HPDE6-E6E7 (cell line): ENCODE results near the gene IL20RB.
"Not testable (repeated sequence)": the region's sequence is repeated elsewhere in the genome, so short reads cannot be mapped to it uniquely, and the experiment has no call there.

Experiments used
- DNase-seq: peaks from one replicate; pipeline ENCODE4 v3.0.0; 2011; ENCODE audit warnings: missing footprints; ENCODE audit errors: extremely low spot score

Gene IL20RB

DNA sequence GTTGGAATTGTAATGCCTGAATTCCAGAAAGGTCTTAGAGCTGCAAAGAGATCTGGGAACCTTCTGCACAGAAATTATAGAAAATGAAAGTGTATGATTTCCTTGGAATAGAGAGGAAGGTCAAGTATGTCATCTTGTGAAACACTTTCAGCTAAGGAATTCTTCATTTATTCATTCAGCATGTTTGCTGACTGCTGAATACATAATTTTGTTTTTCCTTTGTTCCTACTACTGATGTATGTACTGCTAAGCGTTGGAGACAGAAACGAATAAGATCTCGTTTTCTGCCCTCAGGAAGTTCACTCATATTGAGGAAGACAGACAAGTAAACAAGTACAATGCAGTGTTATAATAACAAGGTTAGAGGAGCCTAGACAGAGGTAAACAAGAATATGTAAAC, 14.3 kb upstream of the IL20RB start:
- no peak for DNase-seq

GRCh38 chr3:136946978-136947377, 10.8 kb upstream of the IL20RB start:
- no peak for DNase-seq

- no peak for DNase-seq
Observed at GRCh38 chr3:136947477-136947876, 10.3 kb upstream of the IL20RB start.

DNA sequence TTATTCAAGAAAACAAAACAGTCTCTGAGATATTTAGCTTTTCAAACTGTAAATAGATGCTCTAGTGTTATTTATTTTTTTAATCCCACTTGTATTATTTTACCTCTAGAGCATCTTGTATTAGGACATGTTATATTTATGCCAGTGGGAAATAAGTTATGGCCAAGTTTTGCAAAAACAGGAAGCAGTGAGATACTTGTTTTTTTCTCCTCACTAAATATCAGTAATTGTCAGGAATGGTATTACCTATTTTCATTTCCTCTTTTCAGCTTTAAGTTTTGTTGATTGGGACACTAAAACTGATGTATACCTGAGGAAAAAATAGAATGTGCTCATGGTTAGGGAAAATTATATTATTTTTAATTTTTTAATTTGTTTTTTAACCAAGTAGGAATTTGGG, 8.6 kb upstream of the IL20RB start:
- no peak for DNase-seq

DNA sequence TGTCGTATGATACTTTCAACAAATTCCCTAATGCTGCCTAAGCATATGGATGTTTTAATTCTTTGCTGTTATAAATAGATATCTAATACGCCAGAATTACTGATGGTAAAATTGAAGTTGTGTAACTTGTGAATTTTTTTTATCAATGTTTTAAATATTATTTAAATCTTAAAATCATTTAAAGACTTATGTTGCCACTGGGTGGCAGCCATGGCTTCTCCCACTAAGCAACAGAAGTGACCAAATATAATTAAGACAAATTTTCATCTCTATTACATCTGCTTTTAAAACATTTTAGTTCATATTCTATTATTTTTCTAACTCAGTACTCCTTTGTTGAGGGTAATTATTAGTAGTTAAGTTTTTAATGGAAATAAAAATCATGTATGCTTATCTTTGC, 8.1 kb upstream of the IL20RB start:
- DNase-seq, result no peak

DNA sequence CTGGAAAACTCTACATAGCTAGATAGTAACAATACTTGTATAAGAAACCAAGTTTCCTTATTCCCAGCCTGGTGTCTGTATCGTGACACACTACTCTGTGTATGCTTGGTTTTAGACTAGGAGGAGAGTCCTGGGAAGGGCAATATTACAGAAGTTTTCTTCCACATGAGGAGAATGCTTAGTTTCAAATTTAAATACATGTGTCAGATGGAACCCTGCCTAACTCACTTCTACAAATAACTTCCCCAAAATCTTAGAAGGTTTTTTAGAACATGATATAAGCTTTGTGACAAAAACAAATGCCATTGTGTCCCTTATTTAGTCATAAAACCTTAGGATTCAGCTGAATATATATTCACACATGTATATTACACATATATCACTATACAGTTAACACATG, 7.2 kb upstream of the IL20RB start:
- no peak for DNase-seq

- DNase-seq, result peak; percentile 47
Observed at GRCh38 chr3:136952292-136952691, 5.5 kb upstream of the IL20RB start.

DNA sequence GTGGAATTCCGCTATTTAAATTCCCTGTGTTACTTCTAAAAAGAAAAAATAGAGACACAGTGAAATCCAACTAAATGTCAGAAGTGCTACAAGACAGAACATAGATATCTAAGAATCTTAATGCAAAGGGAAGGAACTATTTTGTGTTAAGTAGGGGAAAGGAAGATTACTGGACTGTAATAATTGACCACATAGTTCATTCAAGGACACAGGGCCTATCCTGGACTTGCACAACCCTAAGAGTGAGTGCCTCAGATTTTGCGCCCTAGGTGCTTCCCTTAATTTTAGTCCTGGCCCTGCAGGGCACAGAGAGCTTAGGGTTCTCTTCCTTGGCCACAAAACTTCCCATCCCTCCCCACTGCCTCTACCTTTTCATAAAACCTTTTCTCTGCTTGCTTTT, 3.5 kb upstream of the IL20RB start:
- DNase-seq, result no peak

DNA sequence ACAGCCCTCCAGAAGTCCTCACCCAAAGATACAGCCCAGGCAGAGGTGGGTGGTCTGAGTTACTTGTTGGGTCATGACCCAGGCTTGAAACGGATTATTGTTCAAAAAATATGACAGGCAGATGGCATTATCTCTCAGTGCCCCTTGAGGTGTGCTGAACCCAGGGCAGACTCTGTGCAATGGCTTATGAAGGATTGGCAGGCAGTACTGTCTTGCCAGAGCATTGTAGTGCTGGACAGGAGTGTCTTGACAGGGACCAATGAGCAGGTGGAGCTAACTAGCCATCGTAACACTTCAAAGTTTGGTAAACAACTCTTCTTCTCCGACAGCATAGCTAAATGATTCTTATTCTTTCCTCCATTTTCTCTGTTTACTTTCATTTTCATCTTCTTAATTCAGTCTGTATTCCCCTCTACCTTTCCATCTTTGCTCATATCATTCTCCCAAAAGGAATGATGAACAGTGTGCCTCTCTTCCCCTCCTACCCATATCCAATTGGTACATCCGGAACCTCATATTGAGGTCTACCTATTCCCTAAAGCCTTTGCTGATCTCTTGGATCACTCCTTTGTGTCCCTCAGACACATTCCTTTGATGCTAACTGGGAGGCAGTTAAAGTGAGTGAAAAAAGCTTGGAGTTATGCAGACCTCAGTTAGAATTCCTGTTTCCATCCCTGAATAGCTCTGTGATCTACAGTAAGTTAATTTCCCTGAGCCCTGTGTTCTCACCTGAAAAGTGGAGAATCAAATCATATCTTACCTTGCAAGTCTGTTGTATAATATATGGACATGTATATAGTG, 2.6 kb upstream of the IL20RB start:
- no peak for DNase-seq

DNA sequence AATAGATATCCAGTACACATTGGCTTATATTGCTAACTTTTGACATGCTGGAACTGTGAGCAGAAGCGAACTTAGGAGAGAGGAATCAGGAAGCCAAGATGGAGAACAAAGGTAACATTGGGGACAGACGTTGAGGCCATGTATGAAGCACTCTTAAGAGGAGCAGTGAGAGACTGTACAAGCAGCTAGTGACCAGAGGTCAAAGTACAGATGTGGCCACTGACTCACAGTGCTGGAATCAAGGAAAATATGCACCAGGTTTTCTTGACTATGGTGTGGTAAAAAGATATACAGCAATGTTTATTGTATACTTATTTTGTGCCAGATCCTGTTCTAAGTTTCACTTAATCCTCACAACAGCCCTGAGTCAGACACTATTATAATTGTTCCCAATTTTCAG, 2.0 kb upstream of the IL20RB start:
- no peak for DNase-seq

GRCh38 chr3:136956971-136957370, 812 bp upstream of the IL20RB start:
- DNase-seq, result no peak

DNA sequence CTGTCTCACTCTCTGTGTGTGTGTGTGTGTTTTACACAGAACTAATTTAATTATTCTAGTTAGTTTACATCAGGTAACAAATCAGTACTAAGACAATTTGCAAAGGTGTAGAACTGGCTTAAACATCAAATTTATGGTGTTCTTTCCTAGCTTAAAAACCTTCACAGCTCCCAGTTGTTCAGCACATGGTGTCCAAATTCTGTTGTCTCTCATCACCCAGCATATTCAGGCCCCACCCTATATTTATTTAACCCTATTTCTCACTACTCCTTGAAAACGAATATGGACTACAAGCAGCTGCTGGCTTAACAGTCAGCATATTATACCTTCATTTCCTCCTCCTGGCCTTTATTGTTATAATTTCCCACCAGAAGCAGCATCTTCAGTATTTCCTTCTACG, 1.2 kb downstream of the IL20RB start:
- no peak for DNase-seq

GRCh38 chr3:136959599-136959998, 1.8 kb downstream of the IL20RB start:
- DNase-seq, result no peak

DNA sequence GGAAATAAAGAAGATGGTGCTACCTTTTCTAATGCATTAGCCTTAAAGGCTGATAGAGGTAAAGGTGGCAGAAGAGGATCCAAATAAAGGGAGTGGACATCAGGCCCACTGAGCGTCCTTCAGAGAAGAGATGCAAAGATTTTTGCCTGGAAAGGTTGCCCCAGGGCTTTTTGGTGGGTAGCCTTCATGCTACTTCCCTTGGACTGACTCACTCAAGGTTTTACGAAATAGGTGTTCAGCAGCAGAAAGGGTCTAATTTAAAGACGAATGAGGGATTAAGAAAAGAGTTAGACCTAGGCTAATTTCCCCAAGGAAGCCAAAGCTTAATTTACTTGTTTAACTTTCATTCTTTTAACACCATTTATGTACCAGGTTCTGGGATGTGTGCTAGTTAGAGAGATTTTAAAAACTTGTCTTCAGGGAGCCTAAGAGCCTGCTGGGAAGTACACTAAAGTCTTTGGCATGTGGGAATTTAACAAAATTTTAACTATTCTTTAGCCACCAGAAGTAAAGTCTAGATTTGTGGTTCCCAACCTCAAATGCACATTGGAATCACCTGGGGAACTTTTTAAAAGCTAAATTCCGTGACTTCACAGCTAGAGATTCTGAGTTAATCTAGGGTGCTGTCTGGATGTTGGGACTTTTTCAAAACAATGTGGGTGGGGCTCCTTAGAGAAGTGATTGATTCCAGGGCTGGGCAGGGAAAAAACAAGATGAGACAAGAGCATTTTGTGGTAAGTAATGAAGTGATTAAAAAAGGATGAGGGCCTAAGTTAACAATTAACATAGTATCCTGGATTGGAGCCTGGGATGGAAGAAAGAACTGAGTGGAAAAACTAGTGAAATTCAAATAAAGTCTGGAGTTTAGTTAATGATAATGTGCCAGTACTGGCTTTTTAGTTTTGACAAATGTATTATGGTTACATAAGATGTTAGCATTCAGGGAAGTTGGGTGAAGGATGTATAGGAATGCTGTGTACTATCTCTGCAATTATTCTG, 3.4 kb downstream of the IL20RB start:
- DNase-seq, result peak; percentile 31

GRCh38 chr3:136962927-136963326, 5.1 kb downstream of the IL20RB start:
- no peak for DNase-seq

DNA sequence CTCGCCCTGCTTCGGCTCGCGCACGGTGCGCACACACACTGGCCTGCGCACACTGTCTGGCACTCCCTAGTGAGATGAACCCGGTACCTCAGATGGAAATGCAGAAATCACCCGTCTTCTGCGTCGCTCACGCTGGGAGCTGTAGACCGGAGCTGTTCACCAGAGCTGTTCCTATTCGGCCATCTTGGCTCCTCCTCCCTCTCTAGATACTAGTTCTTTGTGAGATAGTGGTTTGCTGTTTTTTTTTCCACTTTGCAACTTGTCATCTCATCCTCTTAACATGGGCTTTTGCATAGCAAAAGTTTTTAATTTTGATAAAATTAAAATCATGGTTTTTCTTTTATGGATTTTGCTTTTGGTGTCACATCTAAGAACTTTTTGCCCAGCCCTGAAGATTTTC, 11.8 kb downstream of the IL20RB start:
- not testable (repeated sequence) for DNase-seq

- no peak for DNase-seq
Observed at GRCh38 chr3:136973352-136973751, 15.6 kb downstream of the IL20RB start.

DNA sequence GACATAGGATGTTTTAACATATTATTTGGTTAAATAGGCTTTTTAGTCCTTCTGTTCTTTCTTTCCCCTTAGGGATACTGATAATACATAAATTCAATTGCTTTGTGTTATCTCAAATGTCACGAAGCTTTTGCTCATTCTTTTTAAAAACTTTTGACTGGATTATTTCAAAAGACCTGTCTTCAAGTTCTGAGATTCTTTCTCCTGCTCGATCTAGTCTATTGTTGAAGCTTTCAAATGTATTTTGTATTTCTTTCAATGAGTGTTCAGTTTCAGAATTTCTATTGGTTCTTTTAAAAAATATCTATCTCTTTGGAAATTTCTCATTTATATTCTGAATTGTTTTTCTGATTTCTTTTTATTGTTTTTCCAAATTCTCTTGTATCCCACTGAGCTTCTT, 16.9 kb downstream of the IL20RB start:
- no peak for DNase-seq

- DNase-seq, result no peak
Observed at GRCh38 chr3:136979204-136979603, 21.4 kb downstream of the IL20RB start.

DNA sequence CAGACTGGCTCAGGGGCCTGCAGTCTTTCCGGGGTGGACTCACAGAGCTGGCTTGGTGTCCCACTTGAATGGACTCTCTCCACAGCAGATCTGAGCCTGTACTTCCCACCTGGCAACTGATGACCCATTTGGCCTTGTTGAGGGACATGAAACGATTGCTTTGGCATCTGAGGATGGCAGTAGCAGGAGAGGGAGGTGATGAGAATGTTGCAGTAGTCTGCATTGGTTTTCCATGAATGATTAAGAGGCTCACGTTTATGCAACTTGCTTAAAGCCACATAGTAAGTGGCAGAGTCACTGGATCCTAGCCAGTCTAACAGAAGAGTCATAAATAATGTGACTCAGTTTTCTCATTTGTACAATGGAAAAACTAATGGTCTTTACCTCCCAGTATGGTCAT, 21.9 kb downstream of the IL20RB start:
- no peak for DNase-seq

DNA sequence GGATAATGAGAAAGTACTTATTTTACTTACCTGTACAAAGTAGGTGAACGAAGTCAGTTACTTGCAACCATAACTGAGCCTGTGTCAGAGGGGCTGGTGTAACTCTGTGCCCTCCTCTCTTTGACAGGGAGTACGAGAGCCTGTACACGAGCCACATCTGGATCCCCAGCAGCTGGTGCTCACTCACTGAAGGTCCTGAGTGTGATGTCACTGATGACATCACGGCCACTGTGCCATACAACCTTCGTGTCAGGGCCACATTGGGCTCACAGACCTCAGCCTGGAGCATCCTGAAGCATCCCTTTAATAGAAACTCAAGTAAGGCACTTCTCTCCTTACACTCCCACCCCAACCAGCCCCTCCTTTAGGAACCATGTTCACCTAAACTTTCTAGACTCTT, 24.2 kb downstream of the IL20RB start:
- no peak for DNase-seq

- no peak for DNase-seq
Observed at GRCh38 chr3:136982520-136983138, 24.8 kb downstream of the IL20RB start.
